Ishikawa (cell line): ENCODE data around the gene SPATA9.

Experiments
- CREB1 ChIP-seq: IDR thresholded peaks from 2 replicates; pipeline ENCODE4 v1.6.1; 2012; ENCODE audit warnings: low read depth
- FOXM1 ChIP-seq: IDR thresholded peaks from 2 replicates; pipeline ENCODE4 v1.6.1; 2012; ENCODE audit warnings: low read depth, borderline replicate concordance
- TAF1 ChIP-seq: IDR thresholded peaks from 2 replicates; pipeline ENCODE4 v1.6.1; 2012; ENCODE audit warnings: low read depth, mild to moderate bottlenecking
- ZBTB7A ChIP-seq: IDR thresholded peaks from 2 replicates; pipeline ENCODE4 v1.6.1; 2012; ENCODE audit warnings: low read depth
- TF ChIP-seq, protein P1 (sequence below): IDR thresholded peaks from 2 replicates; pipeline ENCODE4 v1.6.1; 2012

DNA sequence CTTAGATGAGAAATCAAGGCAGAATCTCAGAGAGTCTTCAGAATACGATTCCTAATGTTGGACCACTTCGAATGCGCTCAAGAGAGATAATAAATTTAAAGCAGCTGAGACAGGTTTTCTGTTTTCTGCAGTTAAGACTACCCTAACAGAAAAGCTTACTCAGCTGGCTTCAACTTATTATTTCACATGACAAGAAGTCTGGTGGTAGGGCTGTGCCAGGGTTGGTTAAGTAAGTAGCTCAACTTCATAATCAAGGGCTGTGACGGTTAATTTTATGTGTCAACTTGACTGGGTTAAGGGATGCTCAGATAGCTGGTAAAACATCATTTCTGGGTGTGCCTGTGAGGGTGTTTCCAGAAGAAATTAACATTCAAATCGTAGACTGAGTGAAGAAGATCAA, 59.1 kb downstream of the SPATA9 start:
- TF ChIP-seq ZBTB7A (no peak), CREB1 (no peak), TAF1 (no peak), FOXM1 (no peak)
- TF ChIP-seq, protein P1, sequence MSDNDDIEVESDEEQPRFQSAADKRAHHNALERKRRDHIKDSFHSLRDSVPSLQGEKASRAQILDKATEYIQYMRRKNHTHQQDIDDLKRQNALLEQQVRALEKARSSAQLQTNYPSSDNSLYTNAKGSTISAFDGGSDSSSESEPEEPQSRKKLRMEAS: no peak
